AG04449 (cell line): ENCODE data around the gene RPGRIP1.

ENCODE experiments used
- CTCF ChIA-PET: fragments of 350-600 bp; formaldehyde crosslinking; extraction: SDS; loops from one replicate; lab custom pipeline; 2021; ENCODE audit warnings: antibody characterized with exemption; lab: Yijun Ruan, JAX
- POLR2A ChIA-PET: fragments of 400-600, 350-600 bp; formaldehyde crosslinking; extraction: SDS; loops from one replicate; lab custom pipeline; 2020; ENCODE audit warnings: antibody characterized with exemption, inconsistent platforms; lab: Yijun Ruan, JAX
- DNase-seq: peaks from one replicate; pipeline ENCODE4 v3.0.0-alpha.2; 2010; ENCODE audit warnings: low read depth, low spot score
- H3K4me3 ChIP-seq: 2 replicates; pipeline ENCODE4 v1.5.1; 2011; ENCODE audit warnings: low read depth, mild to moderate bottlenecking, control low read depth, low read length
- TF ChIP-seq, protein P1 (sequence below): IDR thresholded peaks from one replicate; pipeline ENCODE4 v1.5.1; 2011; ENCODE audit warnings: mild to moderate bottlenecking, moderate library complexity, low read length, control low read depth, inconsistent platforms; ENCODE audit not compliant: insufficient read depth; ENCODE audit errors: missing control alignments

RPGRIP1 gene

GRCh38 chr14:21279783-21280182 lies at the start of gene RPGRIP1:
TSS of gene RPGRIP1 (plus strand) at chr14:21280083. CDS start at chr14:21287977, 7,894 bp downstream.
- POLR2A ChIA-PET: no interaction called here
- TF ChIP-seq, protein P1, sequence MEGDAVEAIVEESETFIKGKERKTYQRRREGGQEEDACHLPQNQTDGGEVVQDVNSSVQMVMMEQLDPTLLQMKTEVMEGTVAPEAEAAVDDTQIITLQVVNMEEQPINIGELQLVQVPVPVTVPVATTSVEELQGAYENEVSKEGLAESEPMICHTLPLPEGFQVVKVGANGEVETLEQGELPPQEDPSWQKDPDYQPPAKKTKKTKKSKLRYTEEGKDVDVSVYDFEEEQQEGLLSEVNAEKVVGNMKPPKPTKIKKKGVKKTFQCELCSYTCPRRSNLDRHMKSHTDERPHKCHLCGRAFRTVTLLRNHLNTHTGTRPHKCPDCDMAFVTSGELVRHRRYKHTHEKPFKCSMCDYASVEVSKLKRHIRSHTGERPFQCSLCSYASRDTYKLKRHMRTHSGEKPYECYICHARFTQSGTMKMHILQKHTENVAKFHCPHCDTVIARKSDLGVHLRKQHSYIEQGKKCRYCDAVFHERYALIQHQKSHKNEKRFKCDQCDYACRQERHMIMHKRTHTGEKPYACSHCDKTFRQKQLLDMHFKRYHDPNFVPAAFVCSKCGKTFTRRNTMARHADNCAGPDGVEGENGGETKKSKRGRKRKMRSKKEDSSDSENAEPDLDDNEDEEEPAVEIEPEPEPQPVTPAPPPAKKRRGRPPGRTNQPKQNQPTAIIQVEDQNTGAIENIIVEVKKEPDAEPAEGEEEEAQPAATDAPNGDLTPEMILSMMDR: no peak
- H3K4me3 ChIP-seq: no peak within 1 kb of the TSS
- DNase-seq: no peak
- CTCF ChIA-PET: no interaction called here

DNA sequence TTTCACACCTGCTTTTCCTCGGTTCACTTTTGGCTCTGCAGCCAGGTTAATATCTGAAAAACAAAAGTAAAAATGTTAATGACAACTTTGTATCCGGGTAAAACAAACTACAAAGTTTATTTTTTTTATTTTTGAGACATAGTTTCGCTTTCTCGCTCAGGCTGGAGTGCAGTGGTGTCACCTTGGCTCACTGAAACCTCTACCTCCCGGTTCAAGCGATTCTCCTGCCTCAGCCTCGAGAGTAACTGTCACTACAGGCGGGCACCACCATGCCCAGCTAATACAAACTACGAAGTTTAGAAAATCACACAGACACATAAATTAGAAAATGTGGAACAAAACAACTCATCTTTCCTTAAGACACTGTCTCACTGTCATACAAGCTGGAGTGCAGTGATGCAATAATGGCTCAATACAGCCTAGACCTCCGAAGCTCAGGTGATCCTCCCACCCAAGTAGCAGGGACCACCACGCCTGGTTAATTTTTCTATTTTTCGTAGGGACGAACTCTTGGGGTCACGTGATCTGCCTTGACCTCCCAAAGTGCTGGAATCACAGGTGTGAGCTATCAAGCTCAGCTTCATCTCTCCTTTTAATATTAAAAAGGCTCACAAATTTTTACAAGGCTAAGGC lies 48.7 kb upstream of the RPGRIP1 start:
- no peak for DNase-seq
- TF ChIP-seq, protein P1: no peak
- CTCF ChIA-PET: interaction anchor here (0.9 to 2.6 kb wide), 5 partner anchors 9 to 23 kb away, joined by 3 to 8 read pairs (median 4); no protein-coding TSS in a partner anchor
- no peak overlapping the region for H3K4me3 ChIP-seq
- POLR2A ChIA-PET: no interaction called here

DNA sequence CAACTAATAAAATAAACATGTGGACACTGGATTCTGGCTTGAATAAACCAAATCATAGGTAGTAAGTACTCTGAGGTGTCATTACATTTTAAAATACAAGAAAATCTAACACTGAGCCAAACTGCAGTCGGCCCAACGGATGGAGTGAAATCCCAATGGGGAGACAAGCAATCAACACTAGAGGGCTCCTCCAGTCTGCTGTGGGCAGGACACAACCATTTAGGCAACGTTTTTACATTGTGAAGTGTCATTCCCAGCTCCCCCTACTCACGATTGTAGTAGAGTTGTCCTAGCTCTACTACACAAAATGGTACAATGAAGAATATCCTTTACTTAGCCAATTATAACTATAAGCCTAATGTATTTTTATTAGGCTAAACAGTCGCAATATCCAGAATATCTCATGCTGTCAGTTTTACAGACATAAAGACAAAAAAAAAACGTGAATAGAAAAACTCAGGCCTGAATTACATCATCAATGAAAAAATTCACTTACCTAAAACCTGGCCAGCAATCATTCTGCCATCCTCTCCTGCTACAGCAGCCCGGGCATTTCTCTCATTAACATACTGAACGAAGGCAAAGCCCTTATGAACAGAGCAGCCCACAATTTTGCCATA lies 46.3 kb upstream of the RPGRIP1 start:
- DNase-seq: no peak
- H3K4me3 ChIP-seq: no peak overlapping the region
- TF ChIP-seq, protein P1: peak; percentile 16
- ChIA-PET POLR2A (no interaction called here), CTCF (no interaction called here)

DNA sequence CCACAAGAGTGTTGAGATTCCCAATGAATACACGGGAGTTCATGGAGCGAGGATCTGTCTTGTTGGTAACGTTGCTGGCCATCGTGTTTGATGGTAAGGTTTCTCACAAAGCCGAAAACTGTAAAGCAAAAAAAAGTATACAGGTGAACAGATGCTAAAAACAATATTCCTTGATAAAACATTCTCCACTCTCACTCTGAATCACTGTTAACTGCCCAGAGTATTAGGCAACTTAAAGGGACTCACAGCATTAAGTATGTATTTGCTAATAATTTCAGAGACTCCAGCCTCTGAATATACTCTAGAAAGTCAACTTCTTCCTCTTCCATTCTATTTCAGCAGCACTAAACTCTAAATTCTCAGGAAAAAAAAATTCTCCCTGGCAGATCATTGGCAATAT lies 45.8 kb upstream of the RPGRIP1 start:
- H3K4me3 ChIP-seq: no peak overlapping the region
- TF ChIP-seq, protein P1: no peak
- POLR2A ChIA-PET: no interaction called here
- CTCF ChIA-PET: no interaction called here
- no peak for DNase-seq

DNA sequence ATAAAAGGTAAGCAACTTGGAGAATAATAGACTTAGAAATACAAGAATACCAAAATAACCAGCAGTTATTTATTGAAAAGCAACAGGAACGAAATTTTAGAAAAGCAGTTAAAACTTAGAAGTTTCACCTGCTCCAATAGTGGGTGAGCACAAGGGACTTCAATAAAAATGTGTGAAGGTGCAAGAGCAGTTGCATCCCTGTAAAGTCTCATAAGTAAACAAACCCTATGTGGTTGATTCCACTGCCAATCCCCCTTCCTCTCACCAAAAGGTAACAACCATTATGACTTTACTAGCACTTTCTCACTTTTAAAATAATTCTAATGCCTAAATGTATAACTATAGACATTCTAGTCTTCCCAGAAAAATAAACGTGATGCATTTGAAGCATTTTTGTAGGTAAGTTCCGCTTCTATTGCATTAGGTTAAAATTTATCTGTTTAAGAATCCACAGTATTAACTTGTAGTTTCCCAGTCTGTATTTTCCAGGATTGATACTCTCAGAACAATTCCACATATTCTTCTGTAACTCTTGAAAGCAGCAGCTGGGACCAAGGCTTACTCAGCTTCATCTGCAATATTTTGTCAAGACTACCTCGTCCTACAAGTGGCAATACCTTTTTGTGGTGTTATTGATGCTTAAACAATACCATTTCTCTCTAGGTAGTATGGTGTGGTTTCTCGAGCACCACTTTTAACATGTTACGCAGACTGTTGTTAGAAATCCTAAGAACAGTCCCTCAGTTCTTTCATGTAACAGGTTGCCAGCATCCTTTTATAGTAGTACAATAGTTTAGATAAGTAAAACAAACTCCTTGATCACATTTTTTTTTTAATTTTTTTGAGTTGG lies 42.7 kb upstream of the RPGRIP1 start:
- TF ChIP-seq, protein P1: no peak
- CTCF ChIA-PET: no interaction called here
- DNase-seq: no peak
- no peak overlapping the region for H3K4me3 ChIP-seq
- POLR2A ChIA-PET: no interaction called here
